ENCODE measurements around the gene PDE4D. TPM values are rescaled to one million over a fixed set of nuclear protein-coding genes. Genes with fewer than 3 reads are reported as not detected.

PDE4D gene
- total RNA-seq, 4 donors from 2014 or later: 15.9 to 66.3 (median 48.7) TPM

GRCh38 chr5:58974083-58974482 lies 919.4 kb downstream of the PDE4D start:
- no peaks in the 10 kb centered on the region for H3K9me3 ChIP-seq
- no peaks in the 10 kb centered on the region for H3K4me1 ChIP-seq
- 87 to 89% methylated on average over 5 of the region's 5 CpGs for WGBS, 2 donors
- DNase-seq (ENCODE audit: low spot score in 2 of 2): no peak
- H3K27ac ChIP-seq: no peak overlapping the region
- peaks cover 0 to 32% (median 0%) of the 10 kb centered on the region in 3 donors for H3K36me3 ChIP-seq
- no peak for TF ChIP-seq EP300 (IDR thresholded peaks at IDR 0.05)
- TF ChIP-seq POLR2A (IDR thresholded peaks at IDR 0.05): no peak
- H3K27me3 ChIP-seq: no peaks in the 10 kb centered on the region
- no peak overlapping the region for H3K4me3 ChIP-seq

DNA sequence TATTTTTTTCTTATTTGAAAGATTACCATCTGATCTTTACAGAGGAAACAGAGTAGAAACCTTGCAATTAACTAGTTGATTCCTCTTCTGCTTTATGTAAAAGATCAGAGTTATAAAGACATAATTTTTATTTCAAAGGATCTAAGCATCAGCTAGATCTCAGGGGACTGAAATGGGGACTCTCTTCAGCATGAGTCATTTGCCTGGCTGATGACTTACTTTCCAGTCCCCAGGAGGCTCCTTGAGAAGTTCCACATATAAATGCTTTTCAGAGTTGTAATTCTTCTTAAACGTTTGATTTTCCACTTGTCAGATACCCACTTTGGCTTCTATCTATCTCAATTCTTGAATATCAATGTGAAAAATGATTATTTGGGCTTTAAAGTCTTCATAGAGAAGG lies 921.2 kb downstream of the PDE4D start:
- WGBS, 2 donors: 15% methylated on average over 1 of the region's 1 CpG
- no peak for DNase-seq (ENCODE audit: low spot score in 2 of 2)
- H3K27me3 ChIP-seq: no peaks in the 10 kb centered on the region
- H3K9me3 ChIP-seq: no peaks in the 10 kb centered on the region
- TF ChIP-seq CTCF (IDR thresholded peaks at IDR 0.05) (no peak), EP300 (IDR thresholded peaks at IDR 0.05) (no peak), POLR2A (IDR thresholded peaks at IDR 0.05) (no peak)
- no peak overlapping the region for H3K4me3 ChIP-seq
- peaks cover 0 to 32% (median 0%) of the 10 kb centered on the region in 3 donors for H3K36me3 ChIP-seq
- no peak overlapping the region for H3K27ac ChIP-seq
- no peaks in the 10 kb centered on the region for H3K4me1 ChIP-seq

- H3K27ac ChIP-seq: no peak overlapping the region
- DNase-seq (ENCODE audit: low spot score in 2 of 2): no peak
- 38 to 41% methylated on average over 2 of the region's 2 CpGs for WGBS, 2 donors
Measured at GRCh38 chr5:58970766-58971165, 922.8 kb downstream of the PDE4D start.

DNA sequence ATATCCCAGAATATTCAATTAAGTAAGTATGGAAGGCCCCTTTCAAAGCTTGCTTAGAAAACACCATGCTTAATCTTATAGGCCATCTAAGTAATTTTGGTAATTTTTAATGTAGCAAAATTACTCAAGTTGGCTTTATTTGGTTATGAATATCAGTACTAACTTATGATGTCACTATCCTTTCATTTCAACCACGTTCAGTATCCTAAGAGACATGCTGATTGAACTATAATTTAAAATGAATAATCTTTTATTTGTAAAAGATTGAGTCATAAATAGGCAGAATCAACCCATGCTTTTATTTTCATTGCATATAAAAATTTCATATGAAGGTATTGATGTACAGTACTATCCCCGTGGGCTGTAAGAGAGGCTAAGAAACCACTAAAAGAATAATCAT lies 923.7 kb downstream of the PDE4D start:
- DNase-seq (ENCODE audit: low spot score in 2 of 2): no peak
- H3K4me1 ChIP-seq: no peaks in the 10 kb centered on the region
- H3K9me3 ChIP-seq: no peaks in the 10 kb centered on the region
- H3K4me3 ChIP-seq: no peak overlapping the region
- WGBS, 2 donors: 52 to 56% methylated on average over 2 of the region's 2 CpGs
- peaks cover 0 to 10% (median 0%) of the 10 kb centered on the region in 3 donors for H3K36me3 ChIP-seq
- no peak overlapping the region for H3K27ac ChIP-seq
- H3K27me3 ChIP-seq: no peaks in the 10 kb centered on the region
- no peak for TF ChIP-seq POLR2A (IDR thresholded peaks at IDR 0.05)
- no peak for TF ChIP-seq EP300 (IDR thresholded peaks at IDR 0.05)
- no peak for TF ChIP-seq CTCF (IDR thresholded peaks at IDR 0.05)

More at GRCh38 chr5:58970766-58971165, 922.8 kb downstream of the PDE4D start:
- no peaks in the 10 kb centered on the region for H3K4me1 ChIP-seq
- H3K9me3 ChIP-seq: no peaks in the 10 kb centered on the region
- peaks cover 0 to 19% (median 0%) of the 10 kb centered on the region in 3 donors for H3K36me3 ChIP-seq
- H3K27me3 ChIP-seq: no peaks in the 10 kb centered on the region
- H3K4me3 ChIP-seq: no peak overlapping the region
- TF ChIP-seq EP300 (IDR thresholded peaks at IDR 0.05): no peak
- no peak for TF ChIP-seq CTCF (IDR thresholded peaks at IDR 0.05)
- TF ChIP-seq POLR2A (IDR thresholded peaks at IDR 0.05): no peak

- DNase-seq (ENCODE audit: low spot score in 2 of 2): no peak
- H3K27me3 ChIP-seq: no peaks in the 10 kb centered on the region
- H3K36me3 ChIP-seq: peaks cover 0 to 4% (median 0%) of the 10 kb centered on the region in 3 donors
- H3K4me3 ChIP-seq: no peak overlapping the region
- TF ChIP-seq CTCF (IDR thresholded peaks at IDR 0.05): no peak
- TF ChIP-seq EP300 (IDR thresholded peaks at IDR 0.05): no peak
- TF ChIP-seq POLR2A (IDR thresholded peaks at IDR 0.05): no peak
- H3K9me3 ChIP-seq: no peaks in the 10 kb centered on the region
- WGBS, 2 donors: 91 to 92% methylated on average over 3 of the region's 3 CpGs
- H3K4me1 ChIP-seq: no peaks in the 10 kb centered on the region
- no peak overlapping the region for H3K27ac ChIP-seq
Measured at GRCh38 chr5:58969253-58969652, 924.3 kb downstream of the PDE4D start.

DNA sequence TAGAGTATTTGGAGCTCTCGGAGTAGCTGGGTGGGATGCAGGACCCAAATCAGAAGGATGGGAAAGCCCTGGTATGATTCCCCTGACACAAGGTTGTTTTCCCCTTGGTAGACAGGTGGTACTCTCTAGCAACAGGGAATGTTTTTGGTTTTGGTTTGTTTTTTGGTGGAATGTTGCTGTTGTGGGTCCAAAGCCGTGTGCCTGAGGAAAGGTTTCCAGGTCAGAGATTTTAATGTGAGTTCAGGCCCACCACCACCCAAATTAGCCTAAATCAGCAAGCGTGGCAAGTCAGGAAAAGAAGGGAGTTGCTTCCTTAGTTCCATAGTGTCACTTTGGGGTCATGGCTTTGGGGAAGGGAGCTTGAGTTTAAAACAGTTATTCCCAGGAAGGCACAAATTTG lies 925.2 kb downstream of the PDE4D start:
- DNase-seq (ENCODE audit: low spot score in 2 of 2): no peak
- H3K27ac ChIP-seq: no peak overlapping the region
- TF ChIP-seq EP300 (IDR thresholded peaks at IDR 0.05): no peak
- TF ChIP-seq POLR2A (IDR thresholded peaks at IDR 0.05): no peak
- TF ChIP-seq CTCF (IDR thresholded peaks at IDR 0.05): no peak

More for the DNA sequence above, 925.2 kb downstream of the PDE4D start:
- 90 to 92% methylated on average over 3 of the region's 3 CpGs for WGBS, 2 donors
- H3K27me3 ChIP-seq: no peaks in the 10 kb centered on the region
- H3K4me1 ChIP-seq: no peaks in the 10 kb centered on the region
- no peak overlapping the region for H3K4me3 ChIP-seq
- no peaks in the 10 kb centered on the region for H3K36me3 ChIP-seq
- no peaks in the 10 kb centered on the region for H3K9me3 ChIP-seq

All from tibial nerve (tissue), 4 donors.